Vagina (tissue), 2 donors: ENCODE data around the gene SLC22A23. TPM values are rescaled to one million over a fixed set of nuclear protein-coding genes. Genes with fewer than 3 reads are reported as not detected.

Experiments used
- DNase-seq, 2 donors: peaks; one replicate each; pipeline ENCODE4 v3.0.0-alpha.2; 2017; ENCODE audit errors: extremely low spot score in 2 of 2
- H3K27ac ChIP-seq: fragments of 200-600 bp; sonication (generic); one replicate; pipeline ENCODE4 v1.5.1; 2019
- H3K27me3 ChIP-seq: fragments of 200-600 bp; sonication (generic); one replicate; pipeline ENCODE4 v1.5.1; 2019
- H3K36me3 ChIP-seq, 2 donors: fragments of 200-600 bp; sonication (generic); one replicate each; pipeline ENCODE4 v1.5.1; 2017 to 2019
- H3K4me1 ChIP-seq: fragments of 200-600 bp; sonication (generic); one replicate; pipeline ENCODE4 v1.5.1; 2019
- H3K4me3 ChIP-seq, 2 donors: fragments of 200-600 bp; sonication (generic); 1 replicate in 1 of 2; 2 replicates in 1 of 2; pipeline ENCODE4 v1.5.1; 2016 to 2019
- H3K9me3 ChIP-seq: fragments of 200-600 bp; sonication (generic); one replicate; pipeline ENCODE4 v1.5.1; 2019
- POLR2A ChIP-seq, 2 donors: fragments of 450-650 bp; IDR thresholded peaks; one replicate each; pipeline ENCODE4 v1.6.1; 2017; ENCODE audit warnings: antibody characterized with exemption in 2 of 2, mild to moderate bottlenecking in 2 of 2, moderate library complexity in 2 of 2
- POLR2AphosphoS5 ChIP-seq, 2 donors: sonication (generic); formaldehyde crosslinking; IDR thresholded peaks; one replicate each; pipeline ENCODE4 v1.9.0; 2017; ENCODE audit warnings: antibody characterized with exemption in 2 of 2, mild to moderate bottlenecking in 2 of 2, low read depth in 1 of 2; ENCODE audit not compliant: insufficient read depth in 1 of 2
- intact Hi-C: fragments of 100-400 bp; cut with DNase I; formaldehyde crosslinking; loops from one replicate; pipeline ENCODE4 v1.15.1; 2023
- total RNA-seq: library from RNA; depleted of rRNA; stranded (reverse); fragments of >200 nt; gene quantifications from one replicate; pipeline ENCODE4 v1.2.3, GENCODE V29; 2016
- TF ChIP-seq, protein P1 (sequence below), 3 experiments: fragments of 450-650 bp in 2 of 3; fragments of 200-600 bp in 1 of 3; sonication (generic) in 1 of 3; IDR thresholded peaks; one replicate each; pipeline ENCODE4 v1.5.1; 2017 to 2019; ENCODE audit warnings: antibody characterized with exemption in 3 of 3, mild to moderate bottlenecking in 2 of 3, moderate library complexity in 2 of 3

Gene SLC22A23
- total RNA-seq, 1 donor from 2014 or later = 40.5 TPM

DNA sequence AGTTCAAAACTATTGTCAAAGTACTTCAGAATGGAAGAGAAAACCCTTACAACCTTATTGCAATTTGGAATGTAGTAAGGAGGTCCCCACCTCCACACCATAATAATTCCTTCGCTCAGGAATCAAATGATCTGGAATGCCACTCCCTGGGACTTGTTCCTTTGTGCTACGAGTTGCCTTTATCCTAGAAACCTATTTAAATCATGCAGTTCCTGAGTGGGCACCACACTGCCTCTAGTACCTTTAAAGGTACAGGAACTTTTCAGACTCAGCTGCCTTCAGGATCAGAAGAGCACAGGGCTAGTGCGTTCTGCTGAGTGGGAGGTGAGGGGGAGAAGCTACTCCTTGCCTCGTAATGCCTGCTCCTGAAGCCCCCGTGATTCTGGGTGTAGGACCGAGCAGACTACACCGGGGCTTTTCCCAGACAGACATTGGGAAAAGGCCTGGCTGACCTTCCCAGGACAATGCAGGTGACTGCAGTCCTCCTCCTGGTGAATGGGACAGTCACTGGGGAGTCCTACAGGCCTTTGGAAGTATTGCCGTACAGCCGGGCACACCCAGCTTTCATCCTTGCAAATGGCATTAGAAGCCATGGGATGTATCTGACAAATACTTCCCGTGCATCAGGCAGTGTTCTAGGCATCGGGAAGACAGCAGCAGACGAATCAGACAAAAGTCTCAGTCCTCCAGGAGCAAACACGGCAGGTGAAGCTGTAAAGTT is 217.6 kb downstream of the SLC22A23 start:
- no peak for DNase-seq
- Histone ChIP-seq H3K27ac (no peak overlapping the region), H3K4me3 (no peak overlapping the region), H3K36me3 (no peaks in the 10 kb centered on the region), H3K9me3 (no peaks in the 10 kb centered on the region), H3K4me1 (no peaks in the 10 kb centered on the region), H3K27me3 (no peaks in the 10 kb centered on the region)
- TF ChIP-seq POLR2AphosphoS5 (IDR thresholded peaks at IDR 0.05; ENCODE audit: insufficient read depth in 1 of 2, low read depth in 1 of 2) = no peak
- intact Hi-C loops = no loop called here

DNA sequence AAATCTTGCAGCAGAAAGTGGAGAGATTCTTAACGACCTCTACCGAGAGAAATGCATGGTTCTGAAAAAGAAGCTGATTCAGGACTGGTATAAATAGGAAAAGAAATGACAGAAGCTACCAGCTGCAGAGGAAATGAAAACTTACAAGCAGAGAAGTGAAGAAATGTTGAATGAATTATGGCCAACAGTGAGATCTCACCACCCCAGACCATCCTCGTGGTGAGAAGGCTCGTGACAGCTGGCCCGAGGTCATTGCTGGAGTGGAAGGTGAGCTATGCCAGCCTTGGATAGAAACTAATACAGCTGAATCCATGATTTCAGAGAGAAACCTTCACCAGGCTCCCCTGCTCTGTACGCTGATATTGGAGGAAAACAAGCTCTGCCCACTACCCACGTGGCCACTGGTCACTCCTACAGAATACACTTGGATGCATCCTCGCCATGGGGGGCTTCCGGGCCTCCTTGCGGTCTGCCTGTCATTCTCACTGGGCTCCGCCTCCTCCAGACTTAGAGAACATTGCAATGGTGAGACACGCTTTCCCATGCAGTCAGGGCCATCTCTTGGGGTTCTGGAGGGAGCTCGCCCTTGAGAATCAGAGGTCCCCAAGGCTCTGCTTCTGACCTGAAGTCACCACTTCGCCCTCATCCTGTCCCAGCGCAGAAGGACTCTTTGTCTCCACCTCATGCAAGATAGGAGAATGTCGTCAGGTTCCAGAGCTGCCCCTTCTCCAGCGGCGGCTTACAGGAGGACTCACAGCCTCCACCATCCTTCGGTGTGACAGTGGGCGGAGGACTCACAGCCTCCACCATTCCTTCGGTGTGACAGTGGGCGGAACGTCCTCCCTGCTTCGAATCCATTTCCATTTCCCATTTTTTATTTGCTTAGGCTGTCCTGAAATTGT is 218.8 kb downstream of the SLC22A23 start:
- Histone ChIP-seq H3K36me3 (no peaks in the 10 kb centered on the region), H3K9me3 (no peaks in the 10 kb centered on the region), H3K27me3 (no peaks in the 10 kb centered on the region), H3K27ac (no peak overlapping the region), H3K4me1 (no peaks in the 10 kb centered on the region), H3K4me3 (no peak overlapping the region)
- intact Hi-C loops = no loop called here
- TF ChIP-seq, protein P1, sequence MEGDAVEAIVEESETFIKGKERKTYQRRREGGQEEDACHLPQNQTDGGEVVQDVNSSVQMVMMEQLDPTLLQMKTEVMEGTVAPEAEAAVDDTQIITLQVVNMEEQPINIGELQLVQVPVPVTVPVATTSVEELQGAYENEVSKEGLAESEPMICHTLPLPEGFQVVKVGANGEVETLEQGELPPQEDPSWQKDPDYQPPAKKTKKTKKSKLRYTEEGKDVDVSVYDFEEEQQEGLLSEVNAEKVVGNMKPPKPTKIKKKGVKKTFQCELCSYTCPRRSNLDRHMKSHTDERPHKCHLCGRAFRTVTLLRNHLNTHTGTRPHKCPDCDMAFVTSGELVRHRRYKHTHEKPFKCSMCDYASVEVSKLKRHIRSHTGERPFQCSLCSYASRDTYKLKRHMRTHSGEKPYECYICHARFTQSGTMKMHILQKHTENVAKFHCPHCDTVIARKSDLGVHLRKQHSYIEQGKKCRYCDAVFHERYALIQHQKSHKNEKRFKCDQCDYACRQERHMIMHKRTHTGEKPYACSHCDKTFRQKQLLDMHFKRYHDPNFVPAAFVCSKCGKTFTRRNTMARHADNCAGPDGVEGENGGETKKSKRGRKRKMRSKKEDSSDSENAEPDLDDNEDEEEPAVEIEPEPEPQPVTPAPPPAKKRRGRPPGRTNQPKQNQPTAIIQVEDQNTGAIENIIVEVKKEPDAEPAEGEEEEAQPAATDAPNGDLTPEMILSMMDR (IDR thresholded peaks at IDR 0.05) = no peak
- TF ChIP-seq POLR2AphosphoS5 (IDR thresholded peaks at IDR 0.05; ENCODE audit: insufficient read depth in 1 of 2, low read depth in 1 of 2) (no peak), POLR2A (IDR thresholded peaks at IDR 0.05) (no peak)
- no peak for DNase-seq

DNA sequence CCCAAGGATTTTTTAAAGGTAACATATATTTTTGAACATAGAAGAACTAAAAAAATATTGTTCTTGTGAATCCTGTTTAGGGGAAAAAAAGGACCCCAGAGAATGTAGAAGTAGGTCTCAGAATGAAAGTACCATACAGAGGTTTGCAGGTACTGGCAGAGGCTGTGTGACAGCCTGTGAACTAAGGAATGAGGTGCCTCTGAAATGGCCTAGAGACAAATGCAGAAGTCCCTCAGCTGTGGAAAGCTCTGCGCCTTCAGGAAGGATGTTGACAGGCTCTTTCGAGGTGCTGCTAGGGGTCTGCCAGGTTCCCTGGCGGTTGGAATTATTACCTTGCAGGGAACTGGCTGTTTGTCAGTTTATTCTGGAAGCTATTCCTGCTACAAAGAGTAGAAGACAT is 220.8 kb downstream of the SLC22A23 start:
- intact Hi-C loops = no loop called here
- no peak overlapping the region for H3K4me3 ChIP-seq
- TF ChIP-seq, protein P1 (IDR thresholded peaks at IDR 0.05) = no peak
- TF ChIP-seq POLR2A (IDR thresholded peaks at IDR 0.05) (no peak), POLR2AphosphoS5 (IDR thresholded peaks at IDR 0.05; ENCODE audit: insufficient read depth in 1 of 2, low read depth in 1 of 2) (no peak)
- H3K27me3 ChIP-seq = no peaks in the 10 kb centered on the region
- H3K9me3 ChIP-seq = no peaks in the 10 kb centered on the region
- H3K27ac ChIP-seq = no peak overlapping the region
- no peaks in the 10 kb centered on the region for H3K36me3 ChIP-seq
- no peak for DNase-seq
- H3K4me1 ChIP-seq = peaks cover 13% of the 10 kb centered on the region

DNA sequence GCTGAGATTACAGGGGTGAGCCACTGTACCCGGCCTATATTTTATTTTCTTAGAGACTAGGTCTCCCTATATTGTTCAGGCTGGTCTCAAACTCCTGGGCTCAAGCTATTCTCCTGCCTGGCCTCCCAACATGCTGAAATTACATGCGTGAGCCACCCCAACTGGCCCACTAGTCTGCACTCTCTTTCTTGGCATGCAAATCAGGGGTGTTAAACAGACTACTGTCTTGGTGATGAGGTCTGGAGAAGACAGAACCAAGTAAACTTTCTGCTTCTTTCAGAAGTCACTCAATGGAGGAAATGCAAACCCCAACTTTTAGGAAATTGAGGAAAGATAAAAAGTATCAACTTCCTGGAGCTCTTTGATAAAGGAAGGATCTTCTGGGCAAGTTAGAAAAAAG is 221.4 kb downstream of the SLC22A23 start:
- intact Hi-C loops = no loop called here
- Histone ChIP-seq H3K27ac (no peak overlapping the region), H3K9me3 (no peaks in the 10 kb centered on the region), H3K4me1 (peaks cover 16% of the 10 kb centered on the region), H3K27me3 (no peaks in the 10 kb centered on the region), H3K36me3 (no peaks in the 10 kb centered on the region), H3K4me3 (no peak overlapping the region)
- TF ChIP-seq POLR2A (IDR thresholded peaks at IDR 0.05) (no peak), POLR2AphosphoS5 (IDR thresholded peaks at IDR 0.05; ENCODE audit: insufficient read depth in 1 of 2, low read depth in 1 of 2) (no peak)
- TF ChIP-seq, protein P1 (IDR thresholded peaks at IDR 0.05) = no peak
- DNase-seq = no peak

DNA sequence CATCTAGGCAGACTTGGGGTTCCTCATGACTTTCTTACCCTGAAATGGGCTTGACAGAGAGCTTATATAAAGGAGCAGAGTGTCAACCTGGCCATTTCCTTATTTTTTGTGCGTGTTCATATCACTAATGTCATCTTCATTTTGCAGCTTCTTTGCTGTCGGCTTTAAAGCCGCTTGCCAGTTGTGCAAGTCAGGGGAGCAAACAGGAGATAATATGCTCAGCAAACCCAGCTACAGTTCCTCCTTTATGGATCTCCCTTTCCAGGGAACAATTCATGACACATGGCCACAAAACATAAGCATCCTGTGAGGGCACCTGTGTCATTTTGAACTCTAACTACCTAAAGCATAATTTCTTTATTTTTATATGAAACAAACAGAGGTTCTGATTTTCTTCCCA is 222.9 kb downstream of the SLC22A23 start:
- no peaks in the 10 kb centered on the region for H3K9me3 ChIP-seq
- intact Hi-C loops = no loop called here
- H3K36me3 ChIP-seq = no peaks in the 10 kb centered on the region
- DNase-seq = no peak
- peaks cover 32% of the 10 kb centered on the region for H3K4me1 ChIP-seq
- TF ChIP-seq, protein P1 (IDR thresholded peaks at IDR 0.05) = no peak
- TF ChIP-seq POLR2A (IDR thresholded peaks at IDR 0.05) (no peak), POLR2AphosphoS5 (IDR thresholded peaks at IDR 0.05; ENCODE audit: insufficient read depth in 1 of 2, low read depth in 1 of 2) (no peak)
- H3K27ac ChIP-seq = no peak overlapping the region
- no peaks in the 10 kb centered on the region for H3K27me3 ChIP-seq
- H3K4me3 ChIP-seq = no peak overlapping the region
